ENCODE measurements around the gene ARHGEF38.

ARHGEF38 gene

GRCh38 chr4:105619188-105619931 is 66.9 kb downstream of the ARHGEF38 start:
- no peak for DNase-seq

- DNase-seq: peak; percentile 32
Observed at GRCh38 chr4:105620640-105621323, 68.4 kb downstream of the ARHGEF38 start.

GRCh38 chr4:105622269-105622668 is 69.8 kb downstream of the ARHGEF38 start:
- peak; percentile 84 for DNase-seq

GRCh38 chr4:105623099-105623498 is 70.7 kb downstream of the ARHGEF38 start:
- DNase-seq: no peak

GRCh38 chr4:105624530-105624929 is 72.1 kb downstream of the ARHGEF38 start:
- DNase-seq: peak; percentile 55

GRCh38 chr4:105625214-105625613 is 72.8 kb downstream of the ARHGEF38 start:
- no peak for DNase-seq

- DNase-seq: no peak
Observed at GRCh38 chr4:105626846-105627245, 74.4 kb downstream of the ARHGEF38 start.

GRCh38 chr4:105627620-105628019 is 75.2 kb downstream of the ARHGEF38 start:
- no peak for DNase-seq

- no peak for DNase-seq
Observed at GRCh38 chr4:105630670-105631655, 78.5 kb downstream of the ARHGEF38 start.

- DNase-seq: no peak
Observed at GRCh38 chr4:105631818-105632400, 79.5 kb downstream of the ARHGEF38 start.

- no peak for DNase-seq
Observed at GRCh38 chr4:105632599-105632998, 80.2 kb downstream of the ARHGEF38 start.

GRCh38 chr4:105633241-105633640 is 80.8 kb downstream of the ARHGEF38 start:
- DNase-seq: no peak

GRCh38 chr4:105634402-105635080 is 82.1 kb downstream of the ARHGEF38 start:
- DNase-seq: no peak

- DNase-seq: peak; percentile 55
Observed at GRCh38 chr4:105637408-105638176, 85.2 kb downstream of the ARHGEF38 start.

- DNase-seq: no peak
Observed at GRCh38 chr4:105641845-105642244, 89.4 kb downstream of the ARHGEF38 start.

- no peak for DNase-seq
Observed at GRCh38 chr4:105644257-105644656, 91.8 kb downstream of the ARHGEF38 start.

GRCh38 chr4:105645440-105645839 is 93.0 kb downstream of the ARHGEF38 start:
- no peak for DNase-seq

- no peak for DNase-seq
Observed at GRCh38 chr4:105650190-105650589, 97.8 kb downstream of the ARHGEF38 start.

GRCh38 chr4:105651884-105652283 is 99.5 kb downstream of the ARHGEF38 start:
- DNase-seq: no peak

GRCh38 chr4:105652286-105652888 is 100.0 kb downstream of the ARHGEF38 start:
- DNase-seq: no peak
